ENCODE measurements around the gene LRRK1.

- TF ChIP-seq CTCF (IDR thresholded peaks at IDR 0.05) (no peak), FOXJ3 (CRISPR knock-in tag; IDR thresholded peaks at IDR 0.05; ENCODE audit: borderline replicate concordance) (no peak), MAX (CRISPR knock-in tag; IDR thresholded peaks at IDR 0.05) (no peak)
Observed at GRCh38 chr15:101054991-101055390, 135.8 kb downstream of the LRRK1 start.

Measured in WTC11 (cell line).